Measurements from ENCODE around the gene ANKRD10. TPM values are rescaled to one million over a fixed set of nuclear protein-coding genes. Genes with fewer than 3 reads are reported as not detected.

The ANKRD10 gene
- total RNA-seq, 4 donors from 2014 or later: 19.3 to 62.9 (median 29.4) TPM

DNA sequence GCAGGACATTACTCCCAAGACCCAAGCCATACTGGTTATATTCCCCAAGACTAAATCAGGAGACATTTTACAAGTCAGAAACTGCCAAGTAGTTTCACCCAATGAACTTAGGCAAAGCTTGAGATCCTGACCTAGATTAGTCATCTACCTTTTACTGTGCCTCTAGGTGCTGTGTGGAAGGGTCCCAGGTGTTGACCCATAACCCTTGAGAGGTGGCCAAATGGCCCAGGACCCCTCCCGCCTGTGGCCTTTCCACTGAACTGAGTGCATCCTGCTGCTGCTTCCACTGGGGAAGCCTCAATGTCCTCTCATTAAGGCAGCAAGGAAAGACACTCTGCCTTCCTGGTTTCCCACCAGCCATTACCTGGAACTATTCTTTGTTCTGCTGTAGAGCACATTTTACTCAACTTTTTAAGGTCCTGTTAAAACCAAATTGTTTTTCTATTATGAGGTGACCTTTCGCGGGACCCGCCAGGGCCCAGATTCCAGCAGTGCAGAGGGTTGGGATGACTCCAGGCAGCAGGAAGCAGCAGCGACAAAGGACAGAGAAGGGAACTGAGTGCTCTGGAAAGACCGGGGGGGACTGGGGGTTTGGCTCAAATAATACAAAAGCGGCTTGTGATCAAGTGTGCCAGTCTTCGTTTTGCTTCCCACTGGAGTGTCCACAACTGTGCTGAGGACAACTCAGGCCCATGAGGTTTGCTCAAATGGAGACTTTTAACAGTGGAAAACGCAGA lies 27.1 kb downstream of the ANKRD10 start:
- Histone ChIP-seq H3K36me3 (peaks cover 0 to 14% (median 0%) of the 10 kb centered on the region in 3 donors), H3K4me1 (peaks cover 0 to 8% (median 0%) of the 10 kb centered on the region in 3 donors), H3K27ac (peak overlapping the region in 1 of 4 donors; percentile 15), H3K4me3 (no peak overlapping the region), H3K9me3 (no peaks in the 10 kb centered on the region), H3K27me3 (no peaks in the 10 kb centered on the region)
- WGBS, 2 donors: 72 to 76% methylated on average over 5 to 8 of the region's 9 CpGs
- DNase-seq: no peak
- intact Hi-C loops (cut with DNase I): no loop called here
- no peak for TF ChIP-seq POLR2A (IDR thresholded peaks at IDR 0.05)
- TF ChIP-seq, protein P1, sequence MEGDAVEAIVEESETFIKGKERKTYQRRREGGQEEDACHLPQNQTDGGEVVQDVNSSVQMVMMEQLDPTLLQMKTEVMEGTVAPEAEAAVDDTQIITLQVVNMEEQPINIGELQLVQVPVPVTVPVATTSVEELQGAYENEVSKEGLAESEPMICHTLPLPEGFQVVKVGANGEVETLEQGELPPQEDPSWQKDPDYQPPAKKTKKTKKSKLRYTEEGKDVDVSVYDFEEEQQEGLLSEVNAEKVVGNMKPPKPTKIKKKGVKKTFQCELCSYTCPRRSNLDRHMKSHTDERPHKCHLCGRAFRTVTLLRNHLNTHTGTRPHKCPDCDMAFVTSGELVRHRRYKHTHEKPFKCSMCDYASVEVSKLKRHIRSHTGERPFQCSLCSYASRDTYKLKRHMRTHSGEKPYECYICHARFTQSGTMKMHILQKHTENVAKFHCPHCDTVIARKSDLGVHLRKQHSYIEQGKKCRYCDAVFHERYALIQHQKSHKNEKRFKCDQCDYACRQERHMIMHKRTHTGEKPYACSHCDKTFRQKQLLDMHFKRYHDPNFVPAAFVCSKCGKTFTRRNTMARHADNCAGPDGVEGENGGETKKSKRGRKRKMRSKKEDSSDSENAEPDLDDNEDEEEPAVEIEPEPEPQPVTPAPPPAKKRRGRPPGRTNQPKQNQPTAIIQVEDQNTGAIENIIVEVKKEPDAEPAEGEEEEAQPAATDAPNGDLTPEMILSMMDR (IDR thresholded peaks at IDR 0.05): no peak

DNA sequence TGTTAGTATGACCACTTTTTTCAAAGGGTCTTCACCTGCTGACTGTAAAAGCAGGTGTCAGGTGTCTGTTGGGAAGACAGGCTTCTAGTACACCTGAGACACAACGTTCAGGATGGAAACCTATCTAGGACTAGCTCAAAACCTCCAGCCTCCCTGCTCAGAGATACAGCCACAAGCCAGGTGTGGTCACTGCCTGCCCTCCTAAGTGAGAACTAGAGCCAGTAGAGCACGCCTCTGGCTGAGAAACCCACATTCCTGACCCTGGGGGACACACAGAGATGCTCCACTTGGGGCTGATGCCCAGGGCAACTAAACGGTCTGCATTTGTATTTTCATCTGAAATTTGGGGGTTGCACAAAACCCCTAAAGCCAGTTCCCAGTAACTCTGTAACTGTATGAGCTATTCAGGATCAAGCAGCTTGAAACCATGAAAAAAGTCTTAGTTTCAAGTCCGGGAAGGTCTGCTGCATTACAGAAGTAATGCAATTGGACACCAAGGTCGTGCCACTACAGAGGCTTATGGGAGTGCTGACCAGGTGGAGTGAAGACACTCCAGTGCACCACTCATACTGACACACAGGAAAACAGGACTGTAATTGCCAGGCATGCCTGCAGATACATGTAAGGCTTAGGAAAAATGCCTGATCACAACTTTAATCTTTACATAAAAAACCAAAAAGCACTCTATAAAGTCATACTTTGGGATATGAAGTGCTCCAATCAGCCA lies 27.8 kb downstream of the ANKRD10 start:
- TF ChIP-seq, protein P1 (IDR thresholded peaks at IDR 0.05): no peak
- TF ChIP-seq POLR2A (IDR thresholded peaks at IDR 0.05): no peak
- no peak for DNase-seq

DNA sequence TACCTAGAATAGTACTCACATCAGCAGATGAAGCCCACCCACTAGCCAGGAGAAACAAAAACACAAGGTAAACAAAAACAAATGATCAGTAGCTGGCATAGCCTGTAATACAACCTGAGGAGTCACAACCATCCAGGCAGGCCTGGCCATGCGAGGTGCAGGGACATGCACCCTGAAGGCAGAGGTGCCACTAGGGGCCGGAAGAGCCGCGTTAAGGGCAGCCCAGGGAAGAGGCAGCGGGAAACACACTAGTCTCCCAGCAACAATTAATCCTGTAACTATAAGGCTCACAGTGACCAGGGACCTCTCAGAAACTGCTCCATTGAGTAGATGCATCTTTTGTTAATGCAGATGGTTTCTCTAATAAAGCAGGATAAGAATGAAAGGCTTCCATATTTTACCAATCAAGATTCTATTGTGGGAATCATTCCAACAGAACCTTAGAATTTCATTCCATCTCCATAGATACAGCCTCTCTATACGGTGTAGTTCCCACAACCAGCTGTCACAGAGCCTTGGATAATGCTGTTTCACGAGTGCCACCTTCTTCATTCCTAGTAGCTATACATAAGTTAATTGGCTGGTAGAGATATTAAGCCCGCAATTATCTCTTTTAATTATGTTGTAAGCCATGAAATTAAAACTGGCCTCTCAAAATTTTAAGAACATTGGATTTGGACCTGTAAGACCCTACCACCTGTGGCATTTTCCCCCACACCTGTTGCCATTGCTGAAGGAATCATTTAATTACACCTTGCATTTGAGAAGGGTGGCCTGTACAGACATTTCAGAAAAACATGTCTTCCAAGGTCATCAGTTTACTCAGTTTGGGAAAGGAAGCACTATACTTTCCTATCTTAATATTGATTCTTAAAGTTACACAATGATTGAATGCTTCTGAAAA lies 28.7 kb downstream of the ANKRD10 start:
- intact Hi-C loops (cut with DNase I): no loop called here
- Histone ChIP-seq H3K4me1 (peaks cover 0 to 8% (median 0%) of the 10 kb centered on the region in 3 donors), H3K27me3 (no peaks in the 10 kb centered on the region), H3K9me3 (no peaks in the 10 kb centered on the region), H3K36me3 (peaks cover 0 to 4% (median 0%) of the 10 kb centered on the region in 3 donors), H3K4me3 (no peak overlapping the region), H3K27ac (no peak overlapping the region)
- 44 to 62% methylated on average over 8 of the region's 8 CpGs for WGBS, 2 donors
- no peak for DNase-seq
- TF ChIP-seq, protein P1 (IDR thresholded peaks at IDR 0.05): peak in 1 of 6 experiments; percentile 31
- no peak for TF ChIP-seq POLR2A (IDR thresholded peaks at IDR 0.05)

More for the DNA sequence above, 27.8 kb downstream of the ANKRD10 start:
- H3K36me3 ChIP-seq: peaks cover 0 to 7% (median 0%) of the 10 kb centered on the region in 3 donors
- 58 to 60% methylated on average over 4 to 5 of the region's 5 CpGs for WGBS, 2 donors
- intact Hi-C loops (cut with DNase I): no loop called here
- H3K4me1 ChIP-seq: peaks cover 0 to 8% (median 0%) of the 10 kb centered on the region in 3 donors
- H3K4me3 ChIP-seq: no peak overlapping the region
- H3K9me3 ChIP-seq: no peaks in the 10 kb centered on the region
- H3K27ac ChIP-seq: no peak overlapping the region
- no peaks in the 10 kb centered on the region for H3K27me3 ChIP-seq

DNA sequence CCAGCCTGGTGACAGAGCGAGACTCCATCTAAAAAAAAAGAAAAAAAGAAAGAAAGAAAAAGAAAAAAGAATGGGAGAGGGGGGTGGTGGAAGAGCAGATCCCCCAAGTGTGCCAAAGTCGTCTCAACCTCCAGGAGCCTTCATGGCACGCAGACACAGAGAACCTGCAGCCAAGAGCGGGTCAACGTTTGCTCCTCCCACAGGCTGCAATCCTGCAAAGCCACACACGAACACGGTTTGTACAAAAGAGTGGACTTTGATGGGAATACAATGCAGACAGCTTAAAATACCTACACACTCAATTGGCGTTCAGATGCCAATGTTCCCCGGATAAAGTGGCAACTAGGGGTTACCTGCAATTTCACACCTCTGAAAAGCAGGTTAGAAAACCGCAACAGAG lies 29.4 kb downstream of the ANKRD10 start:
- no peak for DNase-seq
- H3K4me1 ChIP-seq: peaks cover 0 to 8% (median 0%) of the 10 kb centered on the region in 3 donors
- H3K27ac ChIP-seq: no peak overlapping the region
- intact Hi-C loops (cut with DNase I): no loop called here
- H3K4me3 ChIP-seq: no peak overlapping the region
- peaks cover 0 to 3% (median 0%) of the 10 kb centered on the region in 3 donors for H3K36me3 ChIP-seq
- no peaks in the 10 kb centered on the region for H3K9me3 ChIP-seq
- 73 to 80% methylated on average over 10 of the region's 10 CpGs for WGBS, 2 donors
- no peak for TF ChIP-seq POLR2A (IDR thresholded peaks at IDR 0.05)
- TF ChIP-seq, protein P1 (IDR thresholded peaks at IDR 0.05): no peak
- no peaks in the 10 kb centered on the region for H3K27me3 ChIP-seq
